Measurements from ENCODE around the gene P2RX5.

Gene P2RX5

DNA sequence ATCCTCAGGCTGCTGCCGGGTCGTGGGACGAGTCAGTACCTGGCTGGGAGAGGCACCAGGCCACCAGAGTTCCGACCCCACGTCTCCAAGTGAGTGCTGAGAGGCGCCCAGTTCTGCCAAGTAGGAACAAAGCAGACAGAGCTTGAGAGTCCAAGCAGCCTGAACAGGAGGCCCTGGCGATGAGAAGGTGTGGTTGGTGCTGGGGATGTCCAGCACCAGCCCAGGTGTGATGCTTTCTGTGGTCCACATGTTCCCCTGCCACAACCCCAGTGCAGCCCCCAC lies 38.4 kb downstream of the P2RX5 start:
- no peak overlapping the region for H3K4me3 ChIP-seq (ENCODE audit: low read length, poor library complexity, severe bottlenecking)
- H3K4me1 ChIP-seq (ENCODE audit: insufficient read depth, low read length, poor library complexity, severe bottlenecking) = no peaks in the 10 kb centered on the region
- H3K27me3 ChIP-seq (ENCODE audit: insufficient read depth, low read length, poor library complexity, severe bottlenecking) = no peaks in the 10 kb centered on the region
- no peaks in the 10 kb centered on the region for H3K36me3 ChIP-seq (ENCODE audit: insufficient read depth, low read length)
- no peak overlapping the region for H3K9ac ChIP-seq (ENCODE audit: low read depth, low read length, poor library complexity, severe bottlenecking)
- no peaks in the 10 kb centered on the region for H3F3A ChIP-seq (ENCODE audit: low read depth)
- H3K4me2 ChIP-seq (ENCODE audit: low read depth, low read length, poor library complexity, severe bottlenecking) = no peak overlapping the region
- no peaks in the 10 kb centered on the region for H4K20me1 ChIP-seq (ENCODE audit: insufficient read depth, low read length, poor library complexity, severe bottlenecking)
- TF ChIP-seq EZH2phosphoT487 (IDR thresholded peaks at IDR 0.05; ENCODE audit: borderline replicate concordance) = no peak
- TF ChIP-seq, protein P1, sequence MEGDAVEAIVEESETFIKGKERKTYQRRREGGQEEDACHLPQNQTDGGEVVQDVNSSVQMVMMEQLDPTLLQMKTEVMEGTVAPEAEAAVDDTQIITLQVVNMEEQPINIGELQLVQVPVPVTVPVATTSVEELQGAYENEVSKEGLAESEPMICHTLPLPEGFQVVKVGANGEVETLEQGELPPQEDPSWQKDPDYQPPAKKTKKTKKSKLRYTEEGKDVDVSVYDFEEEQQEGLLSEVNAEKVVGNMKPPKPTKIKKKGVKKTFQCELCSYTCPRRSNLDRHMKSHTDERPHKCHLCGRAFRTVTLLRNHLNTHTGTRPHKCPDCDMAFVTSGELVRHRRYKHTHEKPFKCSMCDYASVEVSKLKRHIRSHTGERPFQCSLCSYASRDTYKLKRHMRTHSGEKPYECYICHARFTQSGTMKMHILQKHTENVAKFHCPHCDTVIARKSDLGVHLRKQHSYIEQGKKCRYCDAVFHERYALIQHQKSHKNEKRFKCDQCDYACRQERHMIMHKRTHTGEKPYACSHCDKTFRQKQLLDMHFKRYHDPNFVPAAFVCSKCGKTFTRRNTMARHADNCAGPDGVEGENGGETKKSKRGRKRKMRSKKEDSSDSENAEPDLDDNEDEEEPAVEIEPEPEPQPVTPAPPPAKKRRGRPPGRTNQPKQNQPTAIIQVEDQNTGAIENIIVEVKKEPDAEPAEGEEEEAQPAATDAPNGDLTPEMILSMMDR (conservative IDR thresholded peaks at IDR 0.05; ENCODE audit: low read length) = no peak
- no peaks in the 10 kb centered on the region for H3K79me2 ChIP-seq (ENCODE audit: insufficient read depth, low read length)
- no peak overlapping the region for H2AFZ ChIP-seq (ENCODE audit: low read length)
- H3K9me2 ChIP-seq (replicated peaks; ENCODE audit: low read depth, low read length) = no peaks in the 10 kb centered on the region
- no peaks in the 10 kb centered on the region for H3K9me3 ChIP-seq (ENCODE audit: insufficient read depth, low read depth, low read length)

DNA sequence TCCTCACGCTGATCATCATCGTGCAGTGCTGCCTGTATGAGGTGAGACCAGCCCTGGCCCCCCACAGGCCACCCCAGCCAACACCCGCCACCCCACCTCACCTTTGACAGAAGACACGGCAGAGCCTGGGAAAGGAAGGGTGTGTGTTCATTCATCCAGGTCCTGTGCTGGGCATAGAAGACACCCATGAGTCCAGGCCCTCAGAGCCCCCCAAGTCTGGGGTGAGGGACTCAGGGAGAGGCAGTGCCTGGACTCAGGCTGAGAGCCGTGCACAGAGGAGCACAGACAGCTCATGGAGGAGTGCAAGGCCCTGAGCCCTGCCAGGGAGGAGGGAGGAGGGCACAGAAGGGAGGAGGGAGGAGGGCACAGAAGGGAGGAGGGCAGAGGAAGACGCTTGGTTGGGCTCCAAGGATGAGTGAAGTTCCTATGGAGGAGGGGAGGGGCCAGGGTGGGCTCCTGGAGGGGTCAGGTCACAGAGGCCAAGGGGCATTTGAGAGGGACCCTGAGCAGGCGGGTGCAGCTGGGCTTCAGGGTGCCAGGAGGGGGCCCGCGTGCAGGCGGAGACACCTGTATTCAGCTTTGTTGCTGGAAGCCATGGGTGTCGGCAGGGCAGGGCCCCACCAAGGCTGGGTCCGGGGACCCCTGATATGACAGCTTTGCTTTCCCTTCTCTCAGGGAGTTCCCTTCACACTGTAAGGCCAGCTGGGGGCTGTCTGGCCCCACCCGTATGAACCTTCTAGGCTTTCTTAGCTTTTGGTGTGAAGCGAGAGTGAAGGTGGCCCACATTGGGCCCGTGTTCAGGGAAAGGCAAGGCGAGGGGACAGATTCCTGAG lies 39.0 kb downstream of the P2RX5 start:
- Histone ChIP-seq H3K4me1 (ENCODE audit: insufficient read depth, low read length, poor library complexity, severe bottlenecking) (no peaks in the 10 kb centered on the region), H4K20me1 (ENCODE audit: insufficient read depth, low read length, poor library complexity, severe bottlenecking) (no peaks in the 10 kb centered on the region), H2AFZ (ENCODE audit: low read length) (no peak overlapping the region), H3K4me2 (ENCODE audit: low read depth, low read length, poor library complexity, severe bottlenecking) (no peak overlapping the region), H3K27me3 (ENCODE audit: insufficient read depth, low read length, poor library complexity, severe bottlenecking) (no peaks in the 10 kb centered on the region), H3F3A (ENCODE audit: low read depth) (no peaks in the 10 kb centered on the region), H3K4me3 (ENCODE audit: low read length, poor library complexity, severe bottlenecking) (no peak overlapping the region), H3K79me2 (ENCODE audit: insufficient read depth, low read length) (no peaks in the 10 kb centered on the region), H3K36me3 (ENCODE audit: insufficient read depth, low read length) (no peaks in the 10 kb centered on the region), H3K9me3 (ENCODE audit: insufficient read depth, low read depth, low read length) (no peaks in the 10 kb centered on the region), H3K9me2 (replicated peaks; ENCODE audit: low read depth, low read length) (no peaks in the 10 kb centered on the region), H3K9ac (ENCODE audit: low read depth, low read length, poor library complexity, severe bottlenecking) (no peak overlapping the region)
- TF ChIP-seq EZH2phosphoT487 (IDR thresholded peaks at IDR 0.05; ENCODE audit: borderline replicate concordance) = no peak
- TF ChIP-seq, protein P1 (conservative IDR thresholded peaks at IDR 0.05; ENCODE audit: low read length) = no peak

DNA sequence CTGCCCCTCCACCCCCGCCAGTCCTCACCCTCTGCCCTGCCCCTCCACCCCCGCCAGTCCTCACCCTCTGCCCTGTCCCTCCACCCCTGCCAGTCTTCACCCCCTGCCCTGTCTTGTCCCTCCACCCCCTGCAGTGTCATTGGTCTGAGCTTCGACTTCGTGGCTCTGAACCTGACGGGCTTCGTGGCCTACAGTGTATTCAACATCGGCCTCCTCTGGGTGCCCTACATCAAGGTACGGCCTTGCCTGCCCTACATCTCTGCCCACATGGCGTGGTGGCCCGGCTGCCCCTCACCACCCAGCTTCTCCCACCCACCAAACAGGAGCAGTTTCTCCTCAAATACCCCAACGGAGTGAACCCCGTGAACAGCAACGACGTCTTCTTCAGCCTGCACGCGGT lies 39.6 kb downstream of the P2RX5 start:
- no peaks in the 10 kb centered on the region for H3K9me2 ChIP-seq (replicated peaks; ENCODE audit: low read depth, low read length)
- H4K20me1 ChIP-seq (ENCODE audit: insufficient read depth, low read length, poor library complexity, severe bottlenecking) = no peaks in the 10 kb centered on the region
- H3K9me3 ChIP-seq (ENCODE audit: insufficient read depth, low read depth, low read length) = no peaks in the 10 kb centered on the region
- no peak overlapping the region for H3K4me2 ChIP-seq (ENCODE audit: low read depth, low read length, poor library complexity, severe bottlenecking)
- H3K9ac ChIP-seq (ENCODE audit: low read depth, low read length, poor library complexity, severe bottlenecking) = no peak overlapping the region
- H3K36me3 ChIP-seq (ENCODE audit: insufficient read depth, low read length) = no peaks in the 10 kb centered on the region
- no peaks in the 10 kb centered on the region for H3K79me2 ChIP-seq (ENCODE audit: insufficient read depth, low read length)
- TF ChIP-seq, protein P1 (conservative IDR thresholded peaks at IDR 0.05; ENCODE audit: low read length) = no peak
- no peak for TF ChIP-seq EZH2phosphoT487 (IDR thresholded peaks at IDR 0.05; ENCODE audit: borderline replicate concordance)
- H3F3A ChIP-seq (ENCODE audit: low read depth) = no peaks in the 10 kb centered on the region
- no peak overlapping the region for H3K4me3 ChIP-seq (ENCODE audit: low read length, poor library complexity, severe bottlenecking)
- no peaks in the 10 kb centered on the region for H3K4me1 ChIP-seq (ENCODE audit: insufficient read depth, low read length, poor library complexity, severe bottlenecking)
- H2AFZ ChIP-seq (ENCODE audit: low read length) = no peak overlapping the region
- H3K27me3 ChIP-seq (ENCODE audit: insufficient read depth, low read length, poor library complexity, severe bottlenecking) = no peaks in the 10 kb centered on the region

Measured in Loucy (cell line).